SJSA1 (cell line): ENCODE results near the gene SELENOW. TPM values are rescaled to one million over a fixed set of nuclear protein-coding genes. Genes with fewer than 3 reads are reported as not detected.
"Not testable (repeated sequence)": the region's sequence is repeated elsewhere in the genome, so short reads cannot be mapped to it uniquely, and the experiment has no call there.

Experiments used
- DNase-seq, 2 experiments: peaks; one replicate each; pipeline ENCODE4 v3.0.0-alpha.2; 2015 to 2020; ENCODE audit warnings: low spot score in 2 of 2, low read depth in 1 of 2
- H3K27ac ChIP-seq: fragments of 250-450 bp; sonication (Bioruptor Pico); 2 replicates; pipeline ENCODE4 v1.5.1; 2020; ENCODE audit warnings: mild to moderate bottlenecking, moderate library complexity
- H3K27me3 ChIP-seq: fragments of 250-450 bp; sonication (Bioruptor Pico); replicated peaks from 2 replicates; pipeline ENCODE4 v1.5.1; 2020; ENCODE audit warnings: mild to moderate bottlenecking, moderate library complexity
- H3K36me3 ChIP-seq: fragments of 250-450 bp; sonication (Bioruptor Pico); 2 replicates; pipeline ENCODE4 v1.5.1; 2020; ENCODE audit warnings: mild to moderate bottlenecking
- H3K4me1 ChIP-seq: fragments of 250-450 bp; sonication (Bioruptor Pico); replicated peaks from 2 replicates; pipeline ENCODE4 v1.6.1; 2021; ENCODE audit warnings: mild to moderate bottlenecking
- H3K4me3 ChIP-seq: fragments of 250-450 bp; sonication (Bioruptor Pico); 2 replicates; pipeline ENCODE4 v1.5.1; 2020; ENCODE audit warnings: mild to moderate bottlenecking
- H3K9me3 ChIP-seq: fragments of 250-450 bp; sonication (Bioruptor Pico); replicated peaks from 2 replicates; pipeline ENCODE4 v1.5.1; 2020; ENCODE audit warnings: mild to moderate bottlenecking
- total RNA-seq: library from RNA; depleted of rRNA; stranded (reverse); fragments of >200 nt; shearing (Covaris generic); gene quantifications from 2 replicates; pipeline ENCODE4 v1.2.3, GENCODE V29; 2014

Gene SELENOW
- total RNA-seq, 1 experiment from 2014 or later: 455 TPM

- DNase-seq: no peak
- peaks cover 46% of the 10 kb centered on the region for H3K36me3 ChIP-seq
- H3K27ac ChIP-seq: no peak overlapping the region
- H3K4me3 ChIP-seq: no peak overlapping the region
- no peaks in the 10 kb centered on the region for H3K27me3 ChIP-seq
- H3K9me3 ChIP-seq: no peaks in the 10 kb centered on the region
- no peaks in the 10 kb centered on the region for H3K4me1 ChIP-seq
Observed at GRCh38 chr19:47786566-47786965, 8.1 kb downstream of the SELENOW start.

GRCh38 chr19:47787307-47787706 is 8.8 kb downstream of the SELENOW start:
- H3K27ac ChIP-seq, H3K9me3 ChIP-seq, H3K4me3 ChIP-seq, DNase-seq, H3K4me1 ChIP-seq, H3K27me3 ChIP-seq: not testable (repeated sequence)
- H3K36me3 ChIP-seq: peaks cover 42% of the 10 kb centered on the region

- not testable (repeated sequence) for H3K4me3 ChIP-seq, H3K27ac ChIP-seq, H3K4me1 ChIP-seq, DNase-seq, H3K9me3 ChIP-seq, H3K27me3 ChIP-seq
- H3K36me3 ChIP-seq: peaks cover 21% of the 10 kb centered on the region
Observed at GRCh38 chr19:47789811-47790210, 11.3 kb downstream of the SELENOW start.

GRCh38 chr19:47790398-47790814 is 11.9 kb downstream of the SELENOW start:
- Histone ChIP-seq H3K36me3 (peaks cover 16% of the 10 kb centered on the region), H3K4me3 (no peak overlapping the region), H3K4me1 (no peaks in the 10 kb centered on the region), H3K27ac (no peak overlapping the region), H3K9me3 (no peaks in the 10 kb centered on the region), H3K27me3 (no peaks in the 10 kb centered on the region)
- peak; percentile 15 to 81 for DNase-seq

- Histone ChIP-seq H3K36me3 (peaks cover 5% of the 10 kb centered on the region; the same call in 1 of the 2 replicates), H3K4me1 (no peaks in the 10 kb centered on the region), H3K4me3 (no peak overlapping the region), H3K27me3 (no peaks in the 10 kb centered on the region), H3K27ac (no peak overlapping the region), H3K9me3 (no peaks in the 10 kb centered on the region)
- no peak for DNase-seq
Observed at GRCh38 chr19:47792616-47793015, 14.1 kb downstream of the SELENOW start.

GRCh38 chr19:47794526-47794925 is 16.0 kb downstream of the SELENOW start:
- H3K27ac ChIP-seq: no peak overlapping the region
- H3K36me3 ChIP-seq: no peaks in the 10 kb centered on the region
- H3K4me3 ChIP-seq: no peak overlapping the region
- H3K27me3 ChIP-seq: 0 out of 2 replicates have a peak, but pooled peaks cover 2% of the 10 kb centered on the region
- DNase-seq: no peak
- H3K4me1 ChIP-seq: no peaks in the 10 kb centered on the region
- no peaks in the 10 kb centered on the region for H3K9me3 ChIP-seq

- no peaks in the 10 kb centered on the region; the same call in 1 of the 2 replicates for H3K9me3 ChIP-seq
- no peaks in the 10 kb centered on the region for H3K36me3 ChIP-seq
- H3K27ac ChIP-seq: no peak overlapping the region
Observed at GRCh38 chr19:47796785-47797184, 18.3 kb downstream of the SELENOW start.

GRCh38 chr19:47797996-47798903 is 19.7 kb downstream of the SELENOW start:
- no peaks in the 10 kb centered on the region for H3K4me1 ChIP-seq
- no peak for DNase-seq
- no peaks in the 10 kb centered on the region for H3K36me3 ChIP-seq
- 0 out of 2 replicates have a peak, but pooled peaks cover 2% of the 10 kb centered on the region for H3K27me3 ChIP-seq
- H3K27ac ChIP-seq: no peak overlapping the region
- H3K4me3 ChIP-seq: no peak overlapping the region
- H3K9me3 ChIP-seq: no peaks in the 10 kb centered on the region; the same call in 1 of the 2 replicates

More at GRCh38 chr19:47796785-47797184, 18.3 kb downstream of the SELENOW start:
- H3K4me3 ChIP-seq: no peak overlapping the region
- no peak for DNase-seq
- no peaks in the 10 kb centered on the region for H3K4me1 ChIP-seq
- 0 out of 2 replicates have a peak, but pooled peaks cover 2% of the 10 kb centered on the region for H3K27me3 ChIP-seq

- DNase-seq: no peak
- no peaks in the 10 kb centered on the region; the same call in 1 of the 2 replicates for H3K9me3 ChIP-seq
- H3K36me3 ChIP-seq: no peaks in the 10 kb centered on the region
- H3K4me1 ChIP-seq: no peaks in the 10 kb centered on the region
- 0 out of 2 replicates have a peak, but pooled peaks cover 2% of the 10 kb centered on the region for H3K27me3 ChIP-seq
- no peak overlapping the region for H3K4me3 ChIP-seq
- no peak overlapping the region for H3K27ac ChIP-seq
Observed at GRCh38 chr19:47798904-47799266, 20.4 kb downstream of the SELENOW start.

GRCh38 chr19:47801270-47801669 is 22.8 kb downstream of the SELENOW start:
- Histone ChIP-seq H3K27me3 (0 out of 2 replicates have a peak, but pooled peaks cover 2% of the 10 kb centered on the region), H3K27ac (no peak overlapping the region), H3K4me1 (no peaks in the 10 kb centered on the region), H3K36me3 (no peaks in the 10 kb centered on the region), H3K9me3 (no peaks in the 10 kb centered on the region; the same call in 1 of the 2 replicates), H3K4me3 (no peak overlapping the region)
- no peak for DNase-seq

GRCh38 chr19:47802521-47803043 is 24.1 kb downstream of the SELENOW start:
- H3K36me3 ChIP-seq: no peaks in the 10 kb centered on the region
- H3K4me1 ChIP-seq: no peaks in the 10 kb centered on the region
- H3K27ac ChIP-seq: no peak overlapping the region
- no peaks in the 10 kb centered on the region; the same call in 1 of the 2 replicates for H3K9me3 ChIP-seq
- H3K4me3 ChIP-seq: no peak overlapping the region
- H3K27me3 ChIP-seq: 0 out of 2 replicates have a peak, but pooled peaks cover 5% of the 10 kb centered on the region
- DNase-seq: no peak

GRCh38 chr19:47803148-47803547 is 24.6 kb downstream of the SELENOW start:
- not testable (repeated sequence) for DNase-seq, H3K4me1 ChIP-seq, H3K36me3 ChIP-seq, H3K27ac ChIP-seq, H3K9me3 ChIP-seq, H3K4me3 ChIP-seq, H3K27me3 ChIP-seq

- not testable (repeated sequence) for DNase-seq, H3K27me3 ChIP-seq, H3K27ac ChIP-seq, H3K36me3 ChIP-seq, H3K4me1 ChIP-seq, H3K9me3 ChIP-seq, H3K4me3 ChIP-seq
Observed at GRCh38 chr19:47803671-47804070, 25.2 kb downstream of the SELENOW start.

GRCh38 chr19:47804451-47804850 is 25.9 kb downstream of the SELENOW start, which contains the start of gene TPRX1:
TSS of gene TPRX1 (minus strand) at chr19:47804551. CDS start at chr19:47804539, 12 bp downstream.
- H3K27ac ChIP-seq, H3K36me3 ChIP-seq, H3K4me3 ChIP-seq, H3K27me3 ChIP-seq, H3K9me3 ChIP-seq, DNase-seq, H3K4me1 ChIP-seq: not testable (repeated sequence)
